Stimulated activated CD8-positive, alpha-beta memory T cell treated with anti-CD3 and anti-CD28 coated beads, Interleukin-2, amount 100 ng/mL, for 1 hour (primary cell): ENCODE results near the gene TNFSF10.
"Not testable (repeated sequence)": the region's sequence is repeated elsewhere in the genome, so short reads cannot be mapped to it uniquely, and the experiment has no call there.

Source experiments
- DNase-seq, 2 donors: peaks; one replicate each; pipeline ENCODE4 v3.0.0-alpha.2; 2020; ENCODE audit warnings: low read depth in 2 of 2

Gene TNFSF10

DNA sequence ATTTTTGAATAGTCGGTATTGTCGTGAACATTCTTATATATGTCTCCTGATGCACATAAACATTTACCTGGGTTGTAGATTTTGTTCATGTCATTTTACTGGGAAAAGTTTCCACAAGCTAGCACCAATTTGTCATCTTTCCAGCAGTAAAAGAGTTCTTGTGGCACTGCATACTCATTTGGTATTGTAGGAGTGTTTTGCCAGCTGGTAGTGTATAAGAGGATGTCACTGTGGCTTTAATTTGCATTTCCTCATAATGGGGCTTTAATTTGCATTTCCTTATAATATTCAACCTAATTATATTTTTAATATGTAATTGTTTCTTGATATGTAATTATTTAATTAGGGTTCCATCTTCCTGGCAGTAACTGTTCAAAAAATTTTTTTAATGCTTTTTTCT is 21.2 kb upstream of the TNFSF10 start:
- no peak for DNase-seq

DNA sequence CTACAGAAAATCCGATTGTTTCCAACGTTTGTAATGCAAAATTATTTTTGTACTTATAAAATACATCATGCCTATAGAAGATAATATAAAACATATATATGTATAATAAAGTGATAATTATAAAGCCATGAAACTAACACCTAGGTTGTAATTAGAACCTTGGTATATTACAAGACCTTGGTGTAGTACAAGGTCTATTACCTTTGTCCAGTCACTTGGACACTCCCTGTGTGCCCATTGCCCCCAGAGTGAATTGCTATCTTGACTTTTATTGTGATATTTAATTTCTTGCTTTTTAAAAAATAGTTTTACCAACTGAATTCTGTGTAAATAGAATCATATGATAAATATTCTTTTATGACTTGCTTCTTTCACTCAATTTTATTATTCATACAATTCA is 20.7 kb upstream of the TNFSF10 start:
- DNase-seq: no peak

DNA sequence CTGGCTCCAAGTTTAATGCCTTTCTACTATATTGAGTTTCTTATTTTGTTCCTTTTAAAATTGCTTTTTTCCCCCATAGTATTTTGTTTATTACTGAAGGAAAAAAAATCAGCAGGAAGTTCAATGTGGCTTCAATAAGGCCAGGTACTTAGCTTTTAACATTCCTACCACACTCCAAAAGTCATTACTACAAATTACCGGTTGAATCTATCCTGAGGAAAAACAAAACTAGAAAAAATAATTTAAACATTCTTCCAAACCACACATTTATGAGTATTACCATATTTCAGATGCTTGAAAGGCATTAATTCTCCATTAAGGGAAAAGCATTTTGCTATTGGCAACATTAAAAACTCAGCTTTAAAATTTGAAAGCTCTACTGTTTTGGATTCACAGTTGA is 20.2 kb upstream of the TNFSF10 start:
- no peak for DNase-seq

DNA sequence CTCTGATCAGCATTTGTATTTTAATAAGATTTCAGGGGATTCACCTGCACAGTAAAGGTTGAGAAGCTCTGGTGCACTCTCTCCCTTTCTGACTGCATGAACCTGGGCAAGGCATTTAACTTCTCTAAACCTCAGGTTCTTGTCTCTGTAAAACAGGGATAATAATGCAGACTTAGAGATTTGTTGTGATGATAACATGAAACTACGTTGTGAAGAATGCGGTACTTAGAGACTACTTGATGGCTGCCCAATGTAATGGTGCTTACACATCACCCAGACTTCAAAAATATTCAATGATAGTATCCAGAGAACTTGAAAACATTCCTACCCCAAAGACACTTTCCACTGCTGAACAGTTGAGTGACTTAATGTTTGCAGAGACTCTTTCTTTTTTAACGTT is 19.8 kb upstream of the TNFSF10 start:
- no peak for DNase-seq

DNA sequence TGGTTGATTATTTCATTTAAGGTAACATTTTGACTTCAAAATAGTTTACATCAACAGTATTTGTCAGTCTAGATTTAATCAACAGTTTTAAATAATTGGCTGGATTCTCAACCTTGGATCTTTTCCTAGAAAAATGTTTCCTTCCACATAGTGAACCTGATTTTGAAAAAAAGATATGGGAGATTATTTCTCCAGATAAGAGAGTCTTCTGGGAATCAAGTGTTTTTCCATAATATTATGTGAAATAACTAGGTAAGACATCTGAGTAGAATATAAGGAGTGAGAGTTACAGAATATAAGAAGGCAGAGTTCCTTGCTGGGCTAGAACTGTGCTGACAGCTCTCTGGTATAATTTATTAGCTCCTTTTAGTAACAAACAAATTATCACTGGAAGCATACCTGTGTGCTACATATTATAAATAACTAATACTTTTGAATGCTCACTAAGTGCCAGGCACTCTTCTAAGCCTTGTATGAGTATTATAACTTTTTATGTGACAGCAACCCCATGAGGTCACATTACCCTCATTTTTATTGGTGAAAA is 18.8 kb upstream of the TNFSF10 start:
- no peak for DNase-seq

GRCh38 chr3:172540049-172540448 is 16.8 kb upstream of the TNFSF10 start:
- no peak for DNase-seq

- no peak for DNase-seq
These were observed 16.0 kb upstream of the TNFSF10 start for GRCh38 chr3:172539273-172539672.

- no peak for DNase-seq
These were observed 15.3 kb upstream of the TNFSF10 start for GRCh38 chr3:172538368-172539151.

- no peak for DNase-seq
These were observed 14.4 kb upstream of the TNFSF10 start for GRCh38 chr3:172537507-172538158.

DNA sequence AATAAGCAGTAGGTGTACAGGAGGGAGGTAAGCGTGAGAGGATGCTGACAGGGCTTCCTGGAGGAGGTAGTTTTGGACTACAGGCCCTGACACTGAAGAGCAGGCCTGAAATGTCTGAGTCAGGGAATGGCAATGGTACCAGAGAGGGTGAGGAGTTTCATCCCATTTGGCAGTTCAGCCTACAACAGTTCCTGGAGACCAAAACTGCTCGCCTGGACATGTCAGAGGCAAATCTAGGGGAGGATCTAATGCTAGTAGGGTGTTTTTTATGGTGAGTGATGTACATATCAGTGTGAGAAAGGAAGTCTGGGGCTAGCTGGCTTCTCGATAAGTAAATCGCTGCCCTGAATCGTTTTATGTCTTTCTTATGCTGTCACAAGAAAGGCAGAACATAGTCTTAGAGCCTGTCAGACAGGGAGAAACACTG is 13.8 kb upstream of the TNFSF10 start:
- DNase-seq: no peak

DNA sequence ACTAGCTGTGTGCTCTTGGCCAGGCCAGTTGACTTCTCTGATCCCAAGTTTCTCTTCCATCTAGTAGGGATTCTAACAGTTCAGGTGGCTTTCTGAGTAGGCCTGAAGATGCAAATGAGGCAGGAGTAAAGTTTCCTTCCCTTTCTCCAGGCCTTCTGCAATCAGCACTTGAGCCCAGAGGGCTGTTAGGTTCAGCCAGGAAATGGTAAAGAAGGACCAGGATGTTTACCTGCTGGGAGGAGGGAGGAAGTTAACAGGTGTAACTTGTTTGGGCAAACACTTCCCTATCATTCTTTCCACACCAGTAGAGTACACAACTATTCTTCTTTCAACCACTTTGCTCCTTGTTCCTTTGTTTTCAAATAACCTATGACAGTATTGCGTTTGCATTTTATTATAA is 13.3 kb upstream of the TNFSF10 start:
- DNase-seq: no peak

DNA sequence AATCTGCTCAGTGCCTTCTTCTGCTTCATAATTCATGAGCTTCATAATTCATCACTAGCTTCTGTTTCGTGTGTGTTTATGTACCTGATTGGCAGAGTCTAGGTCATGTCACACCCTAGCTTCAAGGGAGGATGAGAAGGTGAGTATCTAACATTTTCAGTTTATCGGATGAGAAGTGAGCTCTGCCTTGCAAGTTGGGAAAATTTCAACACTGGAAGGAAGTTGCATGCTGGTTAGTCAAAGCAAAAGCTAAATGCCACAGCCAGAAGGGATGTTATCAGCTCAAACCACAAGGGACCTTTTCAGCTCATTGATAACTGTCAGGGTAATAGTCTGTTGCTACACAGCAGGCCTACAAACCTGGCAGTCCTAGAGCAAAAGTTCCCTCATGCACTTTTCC is 7.3 kb upstream of the TNFSF10 start:
- no peak for DNase-seq

DNA sequence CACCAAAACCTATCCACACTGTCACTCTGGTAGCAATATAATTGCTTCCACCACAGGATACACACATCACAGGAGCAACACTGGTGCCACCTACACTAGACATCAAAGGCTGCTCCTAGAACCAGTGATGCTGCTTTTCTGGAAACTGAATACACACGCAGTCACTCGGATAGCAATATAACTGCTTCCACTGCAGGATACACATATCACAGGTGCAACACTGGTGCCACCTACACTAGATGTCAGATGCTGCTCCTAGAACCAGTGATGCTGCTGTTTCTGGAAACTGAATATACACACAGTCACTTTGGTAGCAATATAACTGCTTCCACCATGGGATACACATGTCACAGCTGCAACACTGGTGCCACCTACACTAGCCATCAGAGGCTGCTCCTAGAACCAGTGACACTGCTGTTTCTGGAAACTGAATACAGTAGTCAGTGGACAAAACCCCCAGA is 6.9 kb upstream of the TNFSF10 start:
- DNase-seq: no peak

DNA sequence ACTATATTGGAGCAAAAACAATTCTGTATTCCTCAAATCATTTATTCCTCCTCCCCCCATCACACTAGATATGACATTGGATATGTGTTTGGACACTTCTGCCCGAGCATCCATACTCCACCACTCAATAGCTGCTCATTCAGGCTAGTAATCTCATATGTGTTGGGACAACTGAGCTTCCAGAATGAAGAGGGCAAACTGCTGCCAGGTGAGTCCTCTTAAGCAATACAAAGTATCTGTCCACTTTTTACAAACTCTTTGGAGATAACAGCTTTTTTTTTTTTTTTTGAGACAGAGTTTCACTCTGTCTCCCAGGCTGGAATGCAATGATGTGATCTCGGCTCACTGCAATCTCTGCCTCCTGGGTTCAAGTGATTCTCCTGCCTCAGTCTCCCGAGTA is 5.4 kb upstream of the TNFSF10 start:
- no peak for DNase-seq

DNA sequence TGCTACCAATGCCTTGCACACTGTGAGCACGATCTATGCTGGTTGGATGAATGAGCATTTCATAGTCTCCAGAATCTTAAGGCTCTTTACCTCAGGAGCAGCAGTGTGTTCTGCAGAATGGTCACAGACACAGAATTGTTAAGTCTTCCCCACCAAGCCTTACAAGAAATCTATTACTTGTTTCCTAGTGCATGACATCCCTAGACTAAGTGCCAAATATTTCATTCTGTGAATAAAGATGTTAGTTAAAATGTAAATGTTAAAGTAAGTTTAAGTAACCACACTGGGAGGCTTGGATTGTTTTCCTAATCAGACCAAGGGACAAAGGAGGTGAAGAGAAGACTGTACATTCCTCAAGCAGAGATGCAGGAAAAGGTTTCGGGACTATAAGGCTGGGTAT is 4.1 kb upstream of the TNFSF10 start:
- no peak for DNase-seq

DNA sequence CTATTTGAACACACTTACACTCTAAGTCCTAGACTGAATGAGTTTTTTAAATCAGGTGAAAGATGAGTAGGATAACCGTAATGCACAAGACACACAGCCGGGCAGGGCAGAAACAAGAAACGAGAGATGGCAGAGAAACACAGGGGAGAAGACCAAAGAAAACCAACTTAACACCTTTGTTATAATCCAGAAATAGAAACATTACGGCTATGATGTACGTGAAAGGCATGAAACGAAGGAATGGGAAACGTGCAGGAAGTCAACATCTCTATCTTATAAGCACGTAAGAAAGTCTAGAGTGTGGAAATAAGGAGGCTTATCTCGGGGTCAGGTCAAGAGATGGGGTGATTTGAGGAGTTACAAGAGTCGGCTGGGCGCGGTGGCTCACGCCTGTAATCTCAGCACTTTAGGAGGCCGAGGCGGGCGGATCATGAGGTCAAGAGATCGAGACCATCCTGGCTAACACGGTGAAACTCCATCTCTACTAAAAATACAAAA is 1.9 kb upstream of the TNFSF10 start:
- no peak for DNase-seq

DNA sequence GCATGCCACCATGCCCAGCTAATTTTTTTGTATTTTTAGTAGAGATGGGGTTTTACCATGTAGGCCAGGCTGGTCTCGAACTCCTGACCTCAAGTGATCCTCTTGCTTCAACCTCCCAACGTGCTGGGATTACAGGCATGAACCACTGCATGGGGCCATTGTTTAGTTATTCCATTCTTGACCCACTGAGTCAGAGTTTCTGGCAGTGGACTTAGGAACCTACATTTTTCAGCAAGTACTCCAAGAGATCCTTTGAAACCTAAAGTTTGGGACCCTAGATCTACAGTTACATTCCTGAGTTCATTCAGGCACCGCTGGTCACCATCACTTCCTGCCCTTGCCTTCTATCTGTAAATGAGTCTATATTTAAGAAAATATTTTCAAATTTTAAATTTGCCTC is 1.4 kb upstream of the TNFSF10 start:
- DNase-seq: no peak

- DNase-seq: not testable (repeated sequence)
These were observed 1.1 kb downstream of the TNFSF10 start for GRCh38 chr3:172521837-172522726.

DNA sequence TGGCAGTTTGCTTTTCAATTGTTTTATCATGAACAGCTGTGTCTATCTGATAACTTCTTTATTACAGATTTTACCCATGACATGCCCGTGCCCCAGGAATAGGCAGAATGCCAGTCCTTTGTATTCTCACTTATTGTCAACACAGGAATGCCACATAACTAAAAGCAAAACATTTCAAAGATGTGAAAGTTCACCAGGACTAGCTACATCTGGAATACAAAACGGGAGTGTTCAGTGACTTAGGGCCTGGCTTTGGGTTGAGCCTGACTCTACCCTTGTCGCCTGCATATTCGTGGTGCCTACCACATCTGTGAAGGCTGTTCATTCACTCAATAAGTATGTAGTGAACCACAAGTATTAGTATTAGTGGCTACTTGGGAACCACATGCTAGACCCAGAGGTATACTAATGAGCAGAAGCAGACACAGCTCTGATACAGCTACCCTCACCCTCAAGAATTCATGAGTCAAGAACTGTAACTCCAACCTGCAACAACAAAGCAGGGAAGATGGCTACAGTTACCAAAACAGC is 2.9 kb downstream of the TNFSF10 start:
- no peak for DNase-seq

DNA sequence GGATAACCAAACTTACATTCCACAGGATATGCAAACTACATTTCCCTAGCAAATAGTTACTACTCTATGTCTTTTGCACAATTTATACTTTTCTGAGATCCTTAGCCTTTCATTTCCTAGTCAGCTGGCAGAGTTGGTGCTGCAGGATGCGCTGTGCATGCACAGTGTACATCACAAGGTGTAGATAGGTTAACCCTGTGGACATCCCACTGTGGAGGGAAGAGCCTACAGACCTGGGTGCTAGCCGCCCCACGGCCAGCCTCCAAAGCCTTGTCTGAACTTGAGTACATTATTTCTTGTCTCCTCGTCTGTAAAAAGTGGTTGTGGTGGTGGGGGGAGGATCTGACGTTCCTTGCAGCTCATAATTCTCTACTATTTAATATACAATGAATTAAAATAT is 3.5 kb downstream of the TNFSF10 start:
- DNase-seq: no peak

DNA sequence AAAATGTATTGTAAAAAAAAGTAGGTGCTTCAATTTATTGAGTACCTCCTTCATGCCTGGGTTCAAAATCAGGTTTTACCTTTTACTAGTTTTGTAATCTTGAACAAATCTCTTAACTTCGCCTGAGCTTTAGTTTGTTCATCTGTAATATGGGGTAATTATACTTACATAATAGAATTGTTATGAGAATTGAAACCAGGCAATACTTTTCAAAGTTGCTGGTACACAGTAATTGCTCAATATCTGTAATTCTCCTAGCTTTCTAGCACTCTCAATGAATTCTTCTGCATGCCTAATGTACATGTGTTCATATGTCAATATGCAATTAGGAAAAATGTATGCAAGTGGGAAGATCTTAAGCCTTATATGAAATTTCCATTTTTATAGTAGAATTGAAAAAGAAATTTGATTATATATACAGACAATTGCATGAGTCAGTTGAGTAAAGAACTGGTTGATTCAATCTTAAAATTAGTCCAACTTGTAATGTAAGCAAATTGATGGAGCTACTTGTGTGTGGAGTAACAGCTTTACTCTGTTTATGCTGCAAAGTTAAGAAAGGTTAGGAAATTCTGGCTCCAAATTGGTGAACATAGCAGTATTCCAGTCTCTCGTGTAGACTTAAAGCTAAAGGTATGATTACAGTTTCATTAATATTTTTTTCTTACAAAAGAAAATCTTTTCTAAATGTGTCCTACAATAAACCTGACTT is 4.1 kb downstream of the TNFSF10 start:
- DNase-seq: no peak
